T-helper 22 cell (primary cell): ENCODE measurements around the gene TRPV6.

Experiments used
- DNase-seq: peaks from one replicate; pipeline ENCODE4 v3.0.0-alpha.2; 2020; ENCODE audit warnings: low read depth

The TRPV6 gene

GRCh38 chr7:142851919-142852318 is 33.6 kb downstream of the TRPV6 start:
- no peak for DNase-seq

- no peak for DNase-seq
These were observed 34.3 kb downstream of the TRPV6 start for GRCh38 chr7:142851269-142851668.

GRCh38 chr7:142847353-142847752 is 38.2 kb downstream of the TRPV6 start:
- no peak for DNase-seq

GRCh38 chr7:142842251-142842766 is 43.2 kb downstream of the TRPV6 start:
- no peak for DNase-seq

GRCh38 chr7:142838461-142839213 is 46.9 kb downstream of the TRPV6 start:
- no peak for DNase-seq

- no peak for DNase-seq
These were observed 49.1 kb downstream of the TRPV6 start for GRCh38 chr7:142836426-142836825.

GRCh38 chr7:142835487-142835886 is 50.1 kb downstream of the TRPV6 start:
- DNase-seq: no peak

GRCh38 chr7:142833174-142834048 is 52.1 kb downstream of the TRPV6 start:
- DNase-seq: no peak

- no peak for DNase-seq
These were observed 53.1 kb downstream of the TRPV6 start for GRCh38 chr7:142832417-142832816.

GRCh38 chr7:142827951-142828500 is 57.5 kb downstream of the TRPV6 start:
- no peak for DNase-seq

- DNase-seq: no peak
These were observed 62.8 kb downstream of the TRPV6 start for GRCh38 chr7:142822714-142823113.
